ENCODE measurements around the gene NEURL4. TPM values are rescaled to one million over a fixed set of nuclear protein-coding genes. Genes with fewer than 3 reads are reported as not detected.
"Not testable (repeated sequence)": the region's sequence is repeated elsewhere in the genome, so short reads cannot be mapped to it uniquely, and the experiment has no call there.

NEURL4 gene
- 59.3 and 59.6 TPM in 2 replicates for total RNA-seq

- Mint-ChIP-seq H3K36me3 (ENCODE audit: low read depth) (peaks cover 8% of the 10 kb centered on the region), H3K4me3 (peak within 1 kb of the TSS; percentile 91), H3K27me3 (no peaks in the 10 kb centered on the region), H3K4me1 (peaks cover 41% of the 10 kb centered on the region), H3K27ac (peak within 1 kb of the TSS; percentile 91), H3K9me3 (no peaks in the 10 kb centered on the region)
- intact Hi-C loops (cut with micrococcal nuclease), result loop anchor here (1.0 to 2.0 kb wide), 2 partner anchors 14 to 21 kb away; partner anchors contain the start of gene GPS2
- DNase-seq, result no peak
Observed at GRCh38 chr17:7328840-7329373, at the start of gene NEURL4. NEURL4 (minus strand) TSS chr17:7329335; CDS start chr17:7329312, 23 bp downstream.

- Mint-ChIP-seq H3K27ac (no peak overlapping the region), H3K27me3 (peaks cover 21% of the 10 kb centered on the region), H3K9me3 (peaks cover 5% of the 10 kb centered on the region), H3K4me3 (no peak overlapping the region), H3K4me1 (no peaks in the 10 kb centered on the region), H3K36me3 (ENCODE audit: low read depth) (no peaks in the 10 kb centered on the region)
- DNase-seq, result no peak
- intact Hi-C loops (cut with micrococcal nuclease), result no loop called here
Observed at GRCh38 chr17:7374353-7374752, 45.2 kb upstream of the NEURL4 start.

- intact Hi-C loops (cut with micrococcal nuclease), result no loop called here
- Mint-ChIP-seq H3K27ac (no peak overlapping the region), H3K4me3 (no peak overlapping the region), H3K9me3 (no peaks in the 10 kb centered on the region), H3K27me3 (peaks cover 14% of the 10 kb centered on the region), H3K36me3 (ENCODE audit: low read depth) (no peaks in the 10 kb centered on the region), H3K4me1 (no peaks in the 10 kb centered on the region)
- no peak for DNase-seq
Observed at GRCh38 chr17:7370853-7371252, 41.7 kb upstream of the NEURL4 start.

GRCh38 chr17:7369825-7370224, 40.7 kb upstream of the NEURL4 start:
- Mint-ChIP-seq H3K4me3 (no peak overlapping the region), H3K4me1 (no peaks in the 10 kb centered on the region), H3K27ac (no peak overlapping the region), H3K9me3 (no peaks in the 10 kb centered on the region), H3K27me3 (peaks cover 14% of the 10 kb centered on the region), H3K36me3 (ENCODE audit: low read depth) (no peaks in the 10 kb centered on the region)
- no peak for DNase-seq
- intact Hi-C loops (cut with micrococcal nuclease), result no loop called here

- DNase-seq; H3K4me1 Mint-ChIP-seq; intact Hi-C loops (cut with micrococcal nuclease); H3K4me3 Mint-ChIP-seq; H3K27ac Mint-ChIP-seq; H3K9me3 Mint-ChIP-seq; H3K36me3 Mint-ChIP-seq (ENCODE audit: low read depth): not testable (repeated sequence)
- peaks cover 12% of the 10 kb centered on the region for H3K27me3 Mint-ChIP-seq
Observed at GRCh38 chr17:7368599-7368994, 39.5 kb upstream of the NEURL4 start.

- DNase-seq, result no peak
- no peak overlapping the region for H3K4me3 Mint-ChIP-seq
- no peak overlapping the region for H3K27ac Mint-ChIP-seq
- intact Hi-C loops (cut with micrococcal nuclease), result no loop called here
- no peaks in the 10 kb centered on the region for H3K36me3 Mint-ChIP-seq (ENCODE audit: low read depth)
- H3K27me3 Mint-ChIP-seq, result peaks cover 12% of the 10 kb centered on the region
- H3K4me1 Mint-ChIP-seq, result no peaks in the 10 kb centered on the region
- H3K9me3 Mint-ChIP-seq, result no peaks in the 10 kb centered on the region
Observed at GRCh38 chr17:7367918-7368598, 38.9 kb upstream of the NEURL4 start.

- intact Hi-C loops (cut with micrococcal nuclease), result no loop called here
- Mint-ChIP-seq H3K9me3 (no peaks in the 10 kb centered on the region), H3K4me3 (no peak overlapping the region), H3K36me3 (ENCODE audit: low read depth) (no peaks in the 10 kb centered on the region), H3K27me3 (peaks cover 12% of the 10 kb centered on the region), H3K4me1 (peaks cover under 1% of the 10 kb centered on the region), H3K27ac (no peak overlapping the region)
- DNase-seq, result peak; percentile 49
Observed at GRCh38 chr17:7367083-7367482, 37.9 kb upstream of the NEURL4 start.

GRCh38 chr17:7365963-7366362, 36.8 kb upstream of the NEURL4 start:
- H3K9me3 Mint-ChIP-seq; H3K27ac Mint-ChIP-seq; H3K4me1 Mint-ChIP-seq; H3K4me3 Mint-ChIP-seq; H3K36me3 Mint-ChIP-seq (ENCODE audit: low read depth); intact Hi-C loops (cut with micrococcal nuclease); DNase-seq: not testable (repeated sequence)
- peaks cover 10% of the 10 kb centered on the region for H3K27me3 Mint-ChIP-seq

GRCh38 chr17:7363311-7363710, 34.2 kb upstream of the NEURL4 start:
- Mint-ChIP-seq H3K4me3 (no peak overlapping the region), H3K9me3 (no peaks in the 10 kb centered on the region), H3K27ac (no peak overlapping the region), H3K36me3 (ENCODE audit: low read depth) (no peaks in the 10 kb centered on the region), H3K4me1 (peaks cover 2% of the 10 kb centered on the region), H3K27me3 (peaks cover 2% of the 10 kb centered on the region)
- DNase-seq, result no peak
- intact Hi-C loops (cut with micrococcal nuclease), result no loop called here

- no peak overlapping the region for H3K4me3 Mint-ChIP-seq
- H3K27me3 Mint-ChIP-seq, result no peaks in the 10 kb centered on the region
- DNase-seq, result no peak
- H3K9me3 Mint-ChIP-seq, result no peaks in the 10 kb centered on the region
- no peak overlapping the region for H3K27ac Mint-ChIP-seq
- intact Hi-C loops (cut with micrococcal nuclease), result no loop called here
- no peaks in the 10 kb centered on the region for H3K36me3 Mint-ChIP-seq (ENCODE audit: low read depth)
- peaks cover 2% of the 10 kb centered on the region for H3K4me1 Mint-ChIP-seq
Observed at GRCh38 chr17:7361906-7362305, 32.8 kb upstream of the NEURL4 start.

GRCh38 chr17:7357381-7357780, 28.2 kb upstream of the NEURL4 start:
- peaks cover 21% of the 10 kb centered on the region for H3K4me1 Mint-ChIP-seq
- H3K27ac Mint-ChIP-seq, result no peak overlapping the region
- DNase-seq, result no peak
- no peak overlapping the region for H3K4me3 Mint-ChIP-seq
- H3K36me3 Mint-ChIP-seq (ENCODE audit: low read depth), result peaks cover 5% of the 10 kb centered on the region
- intact Hi-C loops (cut with micrococcal nuclease), result loop anchor here (2.0 kb wide), 2 partner anchors 37 to 329 kb away; partner anchors contain the start of genes PLSCR3 and TP53
- H3K27me3 Mint-ChIP-seq, result no peaks in the 10 kb centered on the region
- no peaks in the 10 kb centered on the region for H3K9me3 Mint-ChIP-seq

- DNase-seq, result no peak
- Mint-ChIP-seq H3K36me3 (ENCODE audit: low read depth) (peaks cover 6% of the 10 kb centered on the region), H3K4me3 (no peak overlapping the region), H3K27me3 (no peaks in the 10 kb centered on the region), H3K4me1 (peaks cover 21% of the 10 kb centered on the region), H3K27ac (no peak overlapping the region), H3K9me3 (no peaks in the 10 kb centered on the region)
- intact Hi-C loops (cut with micrococcal nuclease), result loop anchor here (1.0 to 2.0 kb wide), 4 partner anchors 38 to 330 kb away; partner anchors contain the start of genes PLSCR3, SENP3, TMEM102 and TP53
Observed at GRCh38 chr17:7356756-7357155, 27.6 kb upstream of the NEURL4 start.

- no peaks in the 10 kb centered on the region for H3K27me3 Mint-ChIP-seq
- intact Hi-C loops (cut with micrococcal nuclease), result loop anchor here (1.0 to 2.0 kb wide), 4 partner anchors 39 to 331 kb away; partner anchors contain the start of genes PLSCR3, SENP3, TMEM102 and TP53
- no peaks in the 10 kb centered on the region for H3K9me3 Mint-ChIP-seq
- H3K36me3 Mint-ChIP-seq (ENCODE audit: low read depth), result peaks cover 9% of the 10 kb centered on the region
- DNase-seq, result peak; percentile 96
- H3K4me1 Mint-ChIP-seq, result peaks cover 23% of the 10 kb centered on the region
- no peak overlapping the region for H3K4me3 Mint-ChIP-seq
- peak overlapping the region; percentile 73 for H3K27ac Mint-ChIP-seq
Observed at GRCh38 chr17:7356072-7356549, 27.0 kb upstream of the NEURL4 start.

GRCh38 chr17:7355573-7355972, 26.4 kb upstream of the NEURL4 start:
- no peaks in the 10 kb centered on the region for H3K9me3 Mint-ChIP-seq
- no peaks in the 10 kb centered on the region for H3K27me3 Mint-ChIP-seq
- intact Hi-C loops (cut with micrococcal nuclease), result no loop called here
- no peak overlapping the region for H3K4me3 Mint-ChIP-seq
- H3K4me1 Mint-ChIP-seq, result peaks cover 24% of the 10 kb centered on the region
- H3K27ac Mint-ChIP-seq, result no peak overlapping the region
- DNase-seq, result no peak
- H3K36me3 Mint-ChIP-seq (ENCODE audit: low read depth), result peaks cover 10% of the 10 kb centered on the region

All from activated CD4-positive, alpha-beta T cell treated with anti-CD3 and anti-CD28 coated beads, Interleukin-2, amount 10 ng/mL, durations not matched to agents 24 days and 14 days (primary cell).